HG03135 (cell line): Measurements from ENCODE around the gene PRDX5.

ENCODE experiments used
- ATAC-seq: cut with Tn5 transposase; IDR thresholded peaks from one replicate; pipeline ENCODE4 v1.9.1; 2021; ENCODE audit warnings: mild to moderate bottlenecking, moderate library complexity; ENCODE audit not compliant: unreplicated experiment

Gene PRDX5

GRCh38 chr11:64289002-64289564 lies 28.8 kb upstream of the PRDX5 start:
- ATAC-seq = no peak

- no peak for ATAC-seq
Observed at GRCh38 chr11:64290352-64291261, 27.3 kb upstream of the PRDX5 start.

GRCh38 chr11:64291262-64291751 lies 26.6 kb upstream of the PRDX5 start, which contains the start of gene KCNK4:
Gene KCNK4 (plus strand): TSS chr11:64291302. CDS start chr11:64293019, 1,717 bp downstream.
- ATAC-seq = no peak

GRCh38 chr11:64291752-64292459 lies 26.0 kb upstream of the PRDX5 start:
- ATAC-seq = no peak

GRCh38 chr11:64292460-64293254 lies 25.3 kb upstream of the PRDX5 start:
- no peak for ATAC-seq

- ATAC-seq = no peak
Observed at GRCh38 chr11:64294774-64295173, 23.1 kb upstream of the PRDX5 start.

GRCh38 chr11:64295760-64296159 lies 22.2 kb upstream of the PRDX5 start:
- ATAC-seq = no peak

- no peak for ATAC-seq
Observed at GRCh38 chr11:64296236-64296635, 21.7 kb upstream of the PRDX5 start.

- no peak for ATAC-seq
Observed at GRCh38 chr11:64296830-64297698, 20.9 kb upstream of the PRDX5 start.

- no peak for ATAC-seq
Observed at GRCh38 chr11:64297699-64298358, 20.1 kb upstream of the PRDX5 start.

GRCh38 chr11:64298966-64299846 lies 18.7 kb upstream of the PRDX5 start:
- no peak for ATAC-seq

- no peak for ATAC-seq
Observed at GRCh38 chr11:64299847-64300648, 17.9 kb upstream of the PRDX5 start, which contains the start of gene CATSPERZ. Gene CATSPERZ (plus strand): TSS chr11:64300358. CDS start chr11:64300411, 53 bp downstream.

- no peak for ATAC-seq
Observed at GRCh38 chr11:64303109-64304031, 14.6 kb upstream of the PRDX5 start.

- no peak for ATAC-seq
Observed at GRCh38 chr11:64304032-64304315, 13.9 kb upstream of the PRDX5 start.

- ATAC-seq = peak; percentile 28
Observed at GRCh38 chr11:64304316-64305072, 13.4 kb upstream of the PRDX5 start.
